Activated CD4-positive, alpha-beta T cell treated with anti-CD3 and anti-CD28 coated beads for 1 hour (primary cell): ENCODE results near the gene LENG9.
"Not testable (repeated sequence)": the region's sequence is repeated elsewhere in the genome, so short reads cannot be mapped to it uniquely, and the experiment has no call there.

Source experiments
- DNase-seq: peaks from one replicate; pipeline ENCODE4 v3.0.0-alpha.2; 2020

LENG9 gene

GRCh38 chr19:54477650-54478049, 14.1 kb upstream of the LENG9 start:
- DNase-seq, result no peak

GRCh38 chr19:54475706-54476105, 12.1 kb upstream of the LENG9 start:
- no peak for DNase-seq

- no peak for DNase-seq
Measured at GRCh38 chr19:54473892-54474372, 10.4 kb upstream of the LENG9 start.

- DNase-seq, result no peak
Measured at GRCh38 chr19:54473071-54473891, 9.7 kb upstream of the LENG9 start, which contains the start of gene CDC42EP5. Gene CDC42EP5, minus strand, starts transcription at chr19:54473296. Its CDS starts 7,749 bp downstream, at chr19:54465547.

GRCh38 chr19:54470991-54471782, 7.6 kb upstream of the LENG9 start:
- no peak for DNase-seq

- DNase-seq, result no peak
Measured at GRCh38 chr19:54470276-54470887, 6.8 kb upstream of the LENG9 start.

- DNase-seq, result no peak
Measured at GRCh38 chr19:54469496-54469934, 5.9 kb upstream of the LENG9 start.

- DNase-seq, result not testable (repeated sequence)
Measured at GRCh38 chr19:54466110-54466480, 2.5 kb upstream of the LENG9 start.

- DNase-seq, result no peak
Measured at GRCh38 chr19:54465426-54466109, 2.0 kb upstream of the LENG9 start.

- peak; percentile 38 for DNase-seq
Measured at GRCh38 chr19:54464630-54465425, 1.2 kb upstream of the LENG9 start.

- peak; percentile 61 for DNase-seq
Measured at GRCh38 chr19:54464044-54464629, 559 bp upstream of the LENG9 start.

- DNase-seq, result peak; percentile 50
Measured at GRCh38 chr19:54462655-54463530, 685 bp downstream of the LENG9 start.

- no peak for DNase-seq
Measured at GRCh38 chr19:54462047-54462654, 1.4 kb downstream of the LENG9 start.

- no peak for DNase-seq
Measured at GRCh38 chr19:54461613-54462012, 2.0 kb downstream of the LENG9 start.

GRCh38 chr19:54461210-54461609, 2.4 kb downstream of the LENG9 start:
- DNase-seq, result no peak

- no peak for DNase-seq
Measured at GRCh38 chr19:54460230-54461005, 3.2 kb downstream of the LENG9 start.

- DNase-seq, result no peak
Measured at GRCh38 chr19:54459282-54460229, 4.0 kb downstream of the LENG9 start.
